H1 (cell line): ENCODE data around the gene MMUT. TPM values are rescaled to one million over a fixed set of nuclear protein-coding genes. Genes with fewer than 3 reads are reported as not detected.
A peak's percentile ranks its signal among the peaks of the same experiment; 100 is the strongest.

ENCODE experiments used
- CTCF ChIA-PET: fragments of 300-600 bp; sonication (Branson Sonifier 250); formaldehyde crosslinking; loops from one replicate; lab custom pipeline; 2021; ENCODE audit not compliant: partially characterized antibody; lab: Charles Lee
- POLR2A ChIA-PET: fragments of 300-600 bp; sonication (Branson Sonifier 250); formaldehyde crosslinking; loops from one replicate; lab custom pipeline; 2021; ENCODE audit warnings: inconsistent platforms; ENCODE audit not compliant: partially characterized antibody; lab: Charles Lee
- DNase-seq, 2 experiments: peaks; one replicate each; pipeline versions ENCODE4 v3.0.0 to v3.0.0-alpha.2; 2010 to 2022; ENCODE audit warnings: low spot score in 2 of 2, low read depth in 1 of 2, mixed read lengths in 1 of 2
- FAIRE-seq: peaks from 2 replicates; lab custom pipeline; 2011; peaks lifted over from hg19 to GRCh38; lab: Jason Lieb, UNC
- H2AFZ ChIP-seq: 2 replicates; pipeline ENCODE4 v1.8.1; 2012; ENCODE audit warnings: low read length, inconsistent platforms
- H2AK5ac ChIP-seq: 2 replicates; pipeline ENCODE4 v1.6.1; 2013; ENCODE audit warnings: low read depth, low read length
- H2BK120ac ChIP-seq: replicated peaks from 2 replicates; pipeline ENCODE3; 2013; ENCODE audit warnings: low read depth, low read length, inconsistent platforms
- H2BK12ac ChIP-seq: 2 replicates; pipeline ENCODE4 v1.6.1; 2013; ENCODE audit warnings: low read depth, low read length
- H2BK15ac ChIP-seq: 2 replicates; pipeline ENCODE4 v1.6.1; 2013; ENCODE audit warnings: low read length
- H2BK20ac ChIP-seq: 2 replicates; pipeline ENCODE4 v1.6.1; 2013; ENCODE audit warnings: low read length
- H2BK5ac ChIP-seq: 2 replicates; pipeline ENCODE4 v1.6.1; 2013; ENCODE audit warnings: low read depth, low read length
- H3K14ac ChIP-seq: 2 replicates; pipeline ENCODE4 v1.6.1; 2013; ENCODE audit warnings: inconsistent platforms; ENCODE audit not compliant: insufficient read length
- H3K18ac ChIP-seq: 2 replicates; pipeline ENCODE4 v1.6.1; 2013; ENCODE audit warnings: low read length; ENCODE audit errors: extremely low read depth
- H3K23ac ChIP-seq: 2 replicates; pipeline ENCODE4 v1.6.1; 2013; ENCODE audit warnings: inconsistent platforms; ENCODE audit not compliant: insufficient read length
- H3K23me2 ChIP-seq: 2 replicates; pipeline ENCODE4 v1.6.1; 2013; ENCODE audit warnings: low read depth, low read length
- H3K27ac ChIP-seq: 2 replicates; pipeline ENCODE4 v1.6.1; 2011; ENCODE audit warnings: low read depth, low read length, inconsistent platforms
- H3K27me3 ChIP-seq, 4 experiments: replicated peaks in 1 of 4; 1 replicate in 1 of 4; 2 replicates in 3 of 4; pipeline versions ENCODE4 v1.6.1 to v1.8.1; 2011 to 2013; ENCODE audit warnings: low read length in 3 of 4, mild to moderate bottlenecking in 3 of 4, inconsistent platforms in 2 of 4, mixed read lengths in 2 of 4, moderate library complexity in 1 of 4; ENCODE audit not compliant: control insufficient read depth in 3 of 4, insufficient read depth in 3 of 4; ENCODE audit errors: extremely low read depth in 1 of 4
- H3K36me3 ChIP-seq, 4 experiments: 2 replicates each; pipeline versions ENCODE4 v1.6.1 to v1.8.1; 2011 to 2013; ENCODE audit warnings: mild to moderate bottlenecking in 4 of 4, low read length in 3 of 4, moderate library complexity in 2 of 4, control low read depth in 1 of 4, inconsistent platforms in 1 of 4; ENCODE audit not compliant: insufficient read depth in 4 of 4, control insufficient read depth in 2 of 4
- H3K4ac ChIP-seq: replicated peaks from 2 replicates; pipeline ENCODE3; 2013; ENCODE audit warnings: low read length, low read depth, mixed read lengths, inconsistent platforms; ENCODE audit not compliant: insufficient read length
- H3K4me1 ChIP-seq, 4 experiments: replicated peaks in 1 of 4; 1 replicate in 1 of 4; 2 replicates in 3 of 4; pipeline versions ENCODE4 v1.6.1 to v1.8.1; 2011 to 2013; ENCODE audit warnings: low read length in 3 of 4, inconsistent platforms in 2 of 4, mixed read lengths in 1 of 4; ENCODE audit not compliant: insufficient read depth in 4 of 4, control insufficient read depth in 3 of 4
- H3K4me2 ChIP-seq, 2 experiments: 2 replicates each; pipeline versions ENCODE4 v1.6.1 to v1.8.1; 2011 to 2013; ENCODE audit warnings: low read depth in 2 of 2, low read length in 2 of 2, control low read depth in 1 of 2, inconsistent platforms in 1 of 2, mild to moderate bottlenecking in 1 of 2; ENCODE audit not compliant: insufficient read depth in 1 of 2
- H3K4me3 ChIP-seq, 4 experiments: fragments of 200-600, 300-600 bp in 1 of 4; sonication (generic), shearing (Covaris generic), sonication (Bioruptor Twin) in 1 of 4; 2 replicates each; pipeline versions ENCODE4 v1.5.1 to v1.8.1; 2011 to 2016; ENCODE audit warnings: low read length in 4 of 4, low read depth in 3 of 4, control low read depth in 2 of 4, inconsistent platforms in 2 of 4, mild to moderate bottlenecking in 2 of 4, mixed read lengths in 1 of 4, moderate library complexity in 1 of 4; ENCODE audit not compliant: insufficient read depth in 2 of 4; ENCODE audit errors: extremely low read depth in 1 of 4
- H3K56ac ChIP-seq: replicated peaks from 2 replicates; pipeline ENCODE3; 2013; ENCODE audit warnings: low read depth, mild to moderate bottlenecking, mixed read lengths, low read length, inconsistent platforms; ENCODE audit not compliant: insufficient read length
- H3K79me1 ChIP-seq: 2 replicates; pipeline ENCODE4 v1.6.1; 2013; ENCODE audit warnings: low read depth, low read length, control low read depth
- H3K79me2 ChIP-seq, 2 experiments: 2 replicates each; pipeline versions ENCODE4 v1.6.1 to v1.8.1; 2012 to 2013; ENCODE audit warnings: low read length in 2 of 2, mild to moderate bottlenecking in 2 of 2, inconsistent platforms in 1 of 2; ENCODE audit not compliant: insufficient read depth in 2 of 2, control insufficient read depth in 1 of 2
- H3K9ac ChIP-seq, 4 experiments: replicated peaks in 1 of 4; 1 replicate in 1 of 4; 2 replicates in 3 of 4; pipeline versions ENCODE4 v1.6.1 to v1.8.1; 2011 to 2013; ENCODE audit warnings: low read depth in 3 of 4, low read length in 3 of 4, control low read depth in 2 of 4, mild to moderate bottlenecking in 2 of 4, moderate library complexity in 2 of 4, inconsistent platforms in 1 of 4; ENCODE audit errors: extremely low read depth in 1 of 4
- H3K9me3 ChIP-seq, 2 experiments: 2 replicates each; pipeline versions ENCODE4 v1.6.1 to v1.8.1; 2012 to 2013; ENCODE audit warnings: mild to moderate bottlenecking in 2 of 2, moderate library complexity in 2 of 2, control low read depth in 1 of 2, inconsistent platforms in 1 of 2, low read depth in 1 of 2, low read length in 1 of 2, mixed read lengths in 1 of 2; ENCODE audit not compliant: insufficient read depth in 2 of 2
- H4K20me1 ChIP-seq, 2 experiments: replicated peaks in 1 of 2; 2 replicates each; pipeline versions ENCODE3 to v1.8.1; 2011 to 2013; ENCODE audit warnings: inconsistent platforms in 2 of 2, low read length in 2 of 2, mild to moderate bottlenecking in 1 of 2; ENCODE audit not compliant: insufficient read depth in 2 of 2, control insufficient read depth in 1 of 2
- H4K5ac ChIP-seq: 2 replicates; pipeline ENCODE4 v1.6.1; 2013; ENCODE audit warnings: low read length, low read depth, mixed read lengths, inconsistent platforms; ENCODE audit not compliant: insufficient read length
- H4K8ac ChIP-seq: 2 replicates; pipeline ENCODE4 v1.8.0; 2013; ENCODE audit warnings: mild to moderate bottlenecking, moderate library complexity, low read length, inconsistent platforms; ENCODE audit not compliant: insufficient read depth; ENCODE audit errors: extremely low read depth
- H4K91ac ChIP-seq: replicated peaks from 2 replicates; pipeline ENCODE3; 2013; ENCODE audit warnings: low read length, mixed read lengths, inconsistent platforms; ENCODE audit not compliant: insufficient read length
- ASH2L ChIP-seq: fragments of 200-600, 300-600 bp; sonication (generic); IDR thresholded peaks from one replicate; pipeline ENCODE4 v1.7.1; 2017; ENCODE audit warnings: low read length
- BCL11A ChIP-seq, 2 experiments: IDR thresholded peaks; one replicate each; pipeline ENCODE4 v1.6.1; 2011; ENCODE audit warnings: low read depth in 2 of 2, low read length in 2 of 2, mild to moderate bottlenecking in 2 of 2
- KDM5A ChIP-seq: fragments of 200-600 bp; IDR thresholded peaks from 2 replicates; pipeline ENCODE4 v1.7.1; 2012; ENCODE audit warnings: mild to moderate bottlenecking, low read length, inconsistent platforms, mixed read lengths
- SAP30 ChIP-seq: fragments of 300-600 bp; sonication (generic); IDR thresholded peaks from 2 replicates; pipeline ENCODE4 v1.7.1; 2012; ENCODE audit warnings: low read length, moderate library complexity, mild to moderate bottlenecking, inconsistent platforms; ENCODE audit not compliant: insufficient read depth, insufficient replicate concordance
- WGBS, 2 experiments: shearing (Covaris generic) in 1 of 2; methylation state at CpG; one replicate each; pipeline versions ENCODE4 v1.1.6 to v1.1.7; 2013 to 2015; ENCODE audit warnings: low lambda C conversion rate in 2 of 2, mixed read lengths in 2 of 2, inconsistent platforms in 1 of 2, low coverage in 1 of 2, missing lambda C conversion rate in 1 of 2; ENCODE audit not compliant: insufficient replicate concordance in 2 of 2, insufficient coverage in 1 of 2, insufficient read length in 1 of 2; ENCODE audit errors: extremely low coverage in 1 of 2, missing lambda C conversion rate in 1 of 2; 5-methylcytosine and 5-hydroxymethylcytosine counted together
- polyA plus RNA-seq, 7 experiments: library from polyadenylated mRNA; depleted of rRNA in 3 of 7; stranded (reverse) in 5 of 7; unstranded in 2 of 7; fragments of >200 nt in 5 of 7; fragments of 200-250 nt in 2 of 7; gene quantifications; 1 replicate in 5 of 7; 2 replicates in 1 of 7; 4 replicates in 1 of 7; pipeline versions ENCODE4 v1.2.1 to v1.2.3, GENCODE V29; 2011 to 2013; ENCODE audit warnings: missing spikeins in 2 of 7, mixed read lengths in 2 of 7
- total RNA-seq: library from RNA; stranded (reverse); fragmentation: NEBNext Ultra II Directional; extraction: Animal tissue kit (Norgen Biotek cat#: 25700); gene quantifications from 2 replicates; pipeline ENCODE4 v1.2.1, GENCODE V29; 2021

MMUT gene
- total and polyA plus RNA-seq, 2 of the 8 experiments (the other 6 are each of a cell fraction or from before 2014, with no cell fraction given), result 5.2 to 13.0 TPM

GRCh38 chr6:49463612-49463967, 537 bp upstream of the MMUT start:
- peak overlapping the region; percentile 87; the same call in 1 of the 2 replicates for H4K8ac ChIP-seq
- no peak overlapping the region for H3K23ac ChIP-seq
- H3K4me2 ChIP-seq, result peak overlapping the region; percentile 78 to 80
- DNase-seq (peak in 1 of 2 experiments; percentile 43), FAIRE-seq (no peak)
- no peak overlapping the region; the same call in 1 of the 2 replicates for H2BK12ac ChIP-seq
- no peak overlapping the region for H3K14ac ChIP-seq
- no peak overlapping the region for H2BK20ac ChIP-seq
- peak overlapping the region; percentile 14; the same call in 1 of the 2 replicates for H2AK5ac ChIP-seq
- H3K79me2 ChIP-seq, result peaks cover 13 to 76% of the 10 kb centered on the region in 2 experiments
- TF ChIP-seq KDM5A (0 out of 2 replicates have a peak, but pooled peaks have one; percentile 1), ASH2L (peak; percentile 12), BCL11A (IDR thresholded peaks at IDR 0.05; ENCODE audit: low read depth in 2 of 2, low read length in 2 of 2) (no peak), SAP30 (peak; percentile 0)
- 0 out of 2 replicates have a peak, but pooled peaks cover 6% of the 10 kb centered on the region for H3K79me1 ChIP-seq
- H3K36me3 ChIP-seq, result no peaks in the 10 kb centered on the region
- H2BK15ac ChIP-seq, result no peak overlapping the region
- peak overlapping the region; percentile 76 for H2BK5ac ChIP-seq
- peak overlapping the region; percentile 47; the same call in 1 of the 2 replicates for H2AFZ ChIP-seq
- no peak overlapping the region for H3K18ac ChIP-seq
- H3K23me2 ChIP-seq, result peaks cover 4% of the 10 kb centered on the region
- H3K27ac ChIP-seq, result peak overlapping the region; percentile 93
- H3K56ac ChIP-seq, result no peak overlapping the region
- CTCF ChIA-PET, result no interaction called here
- peaks cover 0 to 1% of the 10 kb centered on the region in 2 experiments for H4K20me1 ChIP-seq
- H3K4ac ChIP-seq, result no peak overlapping the region
- no peaks in the 10 kb centered on the region for H3K27me3 ChIP-seq
- peak overlapping the region; percentile 8 for H4K5ac ChIP-seq
- peak overlapping the region; percentile 89 to 99 (median 95) for H3K4me3 ChIP-seq
- no peaks in the 10 kb centered on the region for H3K4me1 ChIP-seq
- 3% methylated on average over 4 of the region's 4 CpGs; no CpG with 5 or more reads in 1 of the 2 experiments for WGBS, 2 experiments
- H3K9ac ChIP-seq, result peak overlapping the region; percentile 95 to 99 (median 96)
- POLR2A ChIA-PET, result no interaction called here
- no peak overlapping the region for H2BK120ac ChIP-seq
- no peak overlapping the region for H4K91ac ChIP-seq
- no peaks in the 10 kb centered on the region for H3K9me3 ChIP-seq
